ENCODE measurements around the gene CAMTA1. TPM values are rescaled to one million over a fixed set of nuclear protein-coding genes. Genes with fewer than 3 reads are reported as not detected.

The CAMTA1 gene
- polyA plus RNA-seq, 1 donor (not counting 4 experiments of a cell fraction or from before 2014, with no cell fraction given), result 51.4 TPM

DNA sequence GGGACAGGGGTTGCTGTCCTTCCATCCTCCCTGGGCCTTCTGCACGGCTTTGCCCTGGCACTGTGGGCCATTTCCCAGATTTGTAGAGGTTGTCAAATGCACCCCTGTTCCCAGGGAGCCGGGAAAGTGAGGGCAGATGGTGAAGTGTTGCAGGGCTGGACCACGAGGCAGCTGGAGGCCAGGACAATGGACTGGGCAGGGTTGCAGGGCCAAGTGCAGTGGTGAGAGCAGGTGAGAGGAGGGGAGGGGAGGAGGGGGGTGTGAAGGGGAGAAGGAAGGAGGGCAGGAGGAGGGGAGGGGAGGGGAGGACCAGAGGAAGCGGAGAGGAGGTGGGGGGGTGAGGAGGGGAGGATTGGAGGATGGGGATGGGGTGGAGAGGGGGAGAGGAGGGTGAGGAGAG, 443.9 kb downstream of the CAMTA1 start:
- FAIRE-seq, result no peak
- dilution Hi-C loops (cut with MboI; ENCODE audit: extremely low pct_ligation_motif_present, low sequenced_read_pairs), result no loop called here
- Histone ChIP-seq H2AFZ (ENCODE audit: control insufficient read depth, low read length) (no peak overlapping the region), H3K9me3 (ENCODE audit: control insufficient read depth, low read depth, low read length) (no peaks in the 10 kb centered on the region), H3K27me3 (ENCODE audit: control insufficient read depth, extremely low read depth, insufficient read depth, low read length) (peaks cover 20% of the 10 kb centered on the region), H3K9me1 (ENCODE audit: control insufficient read depth, extremely low read depth, insufficient read depth, low read length) (no peaks in the 10 kb centered on the region), H3K9ac (ENCODE audit: control insufficient read depth, extremely low read depth, insufficient read depth, low read length) (no peak overlapping the region), H3K27ac (ENCODE audit: control insufficient read depth, insufficient read depth, low read length) (no peak overlapping the region), H3K4me2 (ENCODE audit: control insufficient read depth, extremely low read depth, insufficient read depth, low read depth, low read length) (no peak overlapping the region), H3K36me3 (ENCODE audit: control insufficient read depth in 2 of 2, extremely low read depth in 1 of 2, insufficient read depth in 2 of 2, low read length in 2 of 2) (no peaks in the 10 kb centered on the region), H3K4me1 (ENCODE audit: control insufficient read depth, extremely low read depth, insufficient read depth, low read length) (no peaks in the 10 kb centered on the region), H3K79me2 (ENCODE audit: control insufficient read depth, insufficient read depth, low read length) (no peaks in the 10 kb centered on the region), H3K4me3 (ENCODE audit: control insufficient read depth in 2 of 3, extremely low read depth in 1 of 3, insufficient read depth in 2 of 3, low read depth in 1 of 3, low read length in 3 of 3) (no peak overlapping the region), H4K20me1 (ENCODE audit: control insufficient read depth, extremely low read depth, insufficient read depth, low read length) (no peaks in the 10 kb centered on the region)
- TF ChIP-seq, protein P1, sequence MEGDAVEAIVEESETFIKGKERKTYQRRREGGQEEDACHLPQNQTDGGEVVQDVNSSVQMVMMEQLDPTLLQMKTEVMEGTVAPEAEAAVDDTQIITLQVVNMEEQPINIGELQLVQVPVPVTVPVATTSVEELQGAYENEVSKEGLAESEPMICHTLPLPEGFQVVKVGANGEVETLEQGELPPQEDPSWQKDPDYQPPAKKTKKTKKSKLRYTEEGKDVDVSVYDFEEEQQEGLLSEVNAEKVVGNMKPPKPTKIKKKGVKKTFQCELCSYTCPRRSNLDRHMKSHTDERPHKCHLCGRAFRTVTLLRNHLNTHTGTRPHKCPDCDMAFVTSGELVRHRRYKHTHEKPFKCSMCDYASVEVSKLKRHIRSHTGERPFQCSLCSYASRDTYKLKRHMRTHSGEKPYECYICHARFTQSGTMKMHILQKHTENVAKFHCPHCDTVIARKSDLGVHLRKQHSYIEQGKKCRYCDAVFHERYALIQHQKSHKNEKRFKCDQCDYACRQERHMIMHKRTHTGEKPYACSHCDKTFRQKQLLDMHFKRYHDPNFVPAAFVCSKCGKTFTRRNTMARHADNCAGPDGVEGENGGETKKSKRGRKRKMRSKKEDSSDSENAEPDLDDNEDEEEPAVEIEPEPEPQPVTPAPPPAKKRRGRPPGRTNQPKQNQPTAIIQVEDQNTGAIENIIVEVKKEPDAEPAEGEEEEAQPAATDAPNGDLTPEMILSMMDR (optimal IDR thresholded peaks at IDR 0.05 in 1 of 3, IDR thresholded peaks at IDR 0.05 in 1 of 3, conservative IDR thresholded peaks at IDR 0.05 in 1 of 3; ENCODE audit: extremely low read depth in 1 of 3, insufficient read depth in 2 of 3, low read length in 3 of 3), result no peak
- TF ChIP-seq EZH2 (IDR thresholded peaks at IDR 0.05; ENCODE audit: low read length), result no peak
- DNase-seq (ENCODE audit: low read depth, low spot score), result no peak

DNA sequence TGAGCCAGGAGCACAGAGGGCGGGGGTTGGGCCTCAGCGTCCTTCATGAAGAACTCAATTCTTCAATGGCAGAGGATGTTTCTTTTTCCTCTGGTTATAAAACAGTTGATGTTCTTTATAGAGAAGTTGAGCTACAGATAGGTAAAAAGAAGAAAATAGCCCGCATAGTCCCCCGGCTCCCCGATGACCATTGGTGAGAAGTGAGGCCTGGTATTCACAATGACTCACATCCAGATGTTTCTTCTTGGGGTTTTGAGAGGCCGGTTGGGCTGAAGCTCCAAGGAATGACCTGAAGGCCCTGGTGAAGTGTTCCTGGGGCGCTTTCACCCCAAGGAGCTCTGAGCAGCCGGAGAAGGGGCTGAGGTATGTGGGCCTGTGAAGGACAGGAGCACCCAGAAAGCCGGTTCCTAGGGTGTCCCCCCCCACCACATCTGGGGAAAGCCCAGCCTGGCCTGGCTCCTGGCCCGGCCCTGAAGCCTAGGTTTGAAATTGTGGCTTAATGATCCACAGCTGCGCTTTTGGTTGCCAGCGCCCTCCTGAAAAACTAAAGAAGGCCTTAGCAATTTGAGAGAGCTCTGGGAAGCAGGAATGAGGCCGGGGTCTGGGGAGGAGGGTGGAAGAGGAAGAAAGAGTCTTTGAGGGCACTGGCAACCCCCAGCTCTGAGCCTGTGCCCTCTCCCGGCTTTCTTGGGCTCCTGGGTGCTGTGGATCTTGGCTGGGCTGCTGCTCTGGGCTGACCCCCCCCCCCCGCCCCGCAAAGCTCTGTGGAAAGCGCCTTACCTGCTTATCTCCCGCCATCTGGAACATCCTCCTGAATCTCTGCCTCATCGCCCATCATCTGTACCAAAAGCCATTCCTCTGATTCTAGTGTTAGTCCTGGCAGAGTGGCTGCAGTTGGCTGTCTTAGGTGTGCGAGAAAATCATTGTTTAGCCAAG, 444.7 kb downstream of the CAMTA1 start:
- H3K36me3 ChIP-seq (ENCODE audit: control insufficient read depth in 2 of 2, extremely low read depth in 1 of 2, insufficient read depth in 2 of 2, low read length in 2 of 2), result no peaks in the 10 kb centered on the region
- no peaks in the 10 kb centered on the region for H3K9me3 ChIP-seq (ENCODE audit: control insufficient read depth, low read depth, low read length)
- H2AFZ ChIP-seq (ENCODE audit: control insufficient read depth, low read length), result no peak overlapping the region
- H3K4me1 ChIP-seq (ENCODE audit: control insufficient read depth, extremely low read depth, insufficient read depth, low read length), result no peaks in the 10 kb centered on the region
- DNase-seq (ENCODE audit: low read depth, low spot score) (no peak), FAIRE-seq (no peak)
- H3K79me2 ChIP-seq (ENCODE audit: control insufficient read depth, insufficient read depth, low read length), result no peaks in the 10 kb centered on the region
- TF ChIP-seq, protein P1 (optimal IDR thresholded peaks at IDR 0.05 in 1 of 3, IDR thresholded peaks at IDR 0.05 in 1 of 3, conservative IDR thresholded peaks at IDR 0.05 in 1 of 3; ENCODE audit: extremely low read depth in 1 of 3, insufficient read depth in 2 of 3, low read length in 3 of 3), result no peak
- no peak for TF ChIP-seq EZH2 (IDR thresholded peaks at IDR 0.05; ENCODE audit: low read length)
- H3K4me2 ChIP-seq (ENCODE audit: control insufficient read depth, extremely low read depth, insufficient read depth, low read depth, low read length), result no peak overlapping the region
- H3K27ac ChIP-seq (ENCODE audit: control insufficient read depth, insufficient read depth, low read length), result no peak overlapping the region
- H3K4me3 ChIP-seq (ENCODE audit: control insufficient read depth in 2 of 3, extremely low read depth in 1 of 3, insufficient read depth in 2 of 3, low read depth in 1 of 3, low read length in 3 of 3), result no peak overlapping the region
- no peak overlapping the region for H3K9ac ChIP-seq (ENCODE audit: control insufficient read depth, extremely low read depth, insufficient read depth, low read length)
- no peaks in the 10 kb centered on the region for H3K9me1 ChIP-seq (ENCODE audit: control insufficient read depth, extremely low read depth, insufficient read depth, low read length)
- no peaks in the 10 kb centered on the region for H4K20me1 ChIP-seq (ENCODE audit: control insufficient read depth, extremely low read depth, insufficient read depth, low read length)
- peaks cover 20% of the 10 kb centered on the region for H3K27me3 ChIP-seq (ENCODE audit: control insufficient read depth, extremely low read depth, insufficient read depth, low read length)
- dilution Hi-C loops (cut with MboI; ENCODE audit: extremely low pct_ligation_motif_present, low sequenced_read_pairs), result no loop called here

Measured in keratinocyte (primary cell).